Femur (tissue), 1 donor: ENCODE data around the gene RFTN1.

Experiments used
- DNase-seq: peaks from one replicate; pipeline ENCODE4 v3.0.0-alpha.2; 2017

RFTN1 gene

GRCh38 chr3:16528106-16528505 is 14.6 kb upstream of the RFTN1 start:
- peak; percentile 63 for DNase-seq

- DNase-seq = no peak
These were observed 10.7 kb upstream of the RFTN1 start for GRCh38 chr3:16524196-16524595.

GRCh38 chr3:16523778-16524177 is 10.3 kb upstream of the RFTN1 start:
- DNase-seq = no peak

- no peak for DNase-seq
These were observed 9.3 kb upstream of the RFTN1 start for GRCh38 chr3:16522834-16523233.

GRCh38 chr3:16520970-16521881 is 7.7 kb upstream of the RFTN1 start:
- DNase-seq = peak; percentile 76

- no peak for DNase-seq
These were observed 6.9 kb upstream of the RFTN1 start for GRCh38 chr3:16520241-16520969.

GRCh38 chr3:16516695-16517481 is 3.4 kb upstream of the RFTN1 start:
- no peak for DNase-seq

GRCh38 chr3:16515885-16516420 is 2.5 kb upstream of the RFTN1 start:
- DNase-seq = no peak

- no peak for DNase-seq
These were observed 1.4 kb upstream of the RFTN1 start for GRCh38 chr3:16514755-16515353.

GRCh38 chr3:16514021-16514700 is 662 bp upstream of the RFTN1 start:
- no peak for DNase-seq

- peak; percentile 35 for DNase-seq
These were observed 911 bp downstream of the RFTN1 start for GRCh38 chr3:16512435-16513140.

- DNase-seq = peak; percentile 77
These were observed 1.6 kb downstream of the RFTN1 start for GRCh38 chr3:16511681-16512434.

GRCh38 chr3:16510620-16511319 is 2.7 kb downstream of the RFTN1 start:
- no peak for DNase-seq

GRCh38 chr3:16509721-16510619 is 3.5 kb downstream of the RFTN1 start:
- no peak for DNase-seq

- DNase-seq = no peak
These were observed 4.9 kb downstream of the RFTN1 start for GRCh38 chr3:16508591-16508995.

GRCh38 chr3:16508243-16508578 is 5.3 kb downstream of the RFTN1 start:
- DNase-seq = no peak

GRCh38 chr3:16507578-16508242 is 5.8 kb downstream of the RFTN1 start:
- no peak for DNase-seq

- DNase-seq = no peak
These were observed 6.5 kb downstream of the RFTN1 start for GRCh38 chr3:16506884-16507577.
